ENCODE results near the gene YOD1.

Gene YOD1

GRCh38 chr1:207006914-207007313, 44.1 kb downstream of the YOD1 start:
- no peak for DNase-seq (ENCODE audit: low read depth in 2 of 2)

- DNase-seq (ENCODE audit: low read depth in 2 of 2), result no peak
Measured at GRCh38 chr1:207006083-207006482, 44.9 kb downstream of the YOD1 start.

GRCh38 chr1:207004931-207005830, 45.8 kb downstream of the YOD1 start:
- peak in 1 of 2 donors; percentile 18 for DNase-seq (ENCODE audit: low read depth in 2 of 2)

GRCh38 chr1:207003210-207003609, 47.8 kb downstream of the YOD1 start:
- DNase-seq (ENCODE audit: low read depth in 2 of 2), result no peak

- DNase-seq (ENCODE audit: low read depth in 2 of 2), result no peak
Measured at GRCh38 chr1:207002724-207003146, 48.3 kb downstream of the YOD1 start.

GRCh38 chr1:207001492-207002245, 49.3 kb downstream of the YOD1 start:
- DNase-seq (ENCODE audit: low read depth in 2 of 2), result no peak

GRCh38 chr1:207000651-207001291, 50.2 kb downstream of the YOD1 start:
- no peak for DNase-seq (ENCODE audit: low read depth in 2 of 2)

- no peak for DNase-seq (ENCODE audit: low read depth in 2 of 2)
Measured at GRCh38 chr1:206998816-206999215, 52.2 kb downstream of the YOD1 start.
